Gastroesophageal sphincter (tissue), 4 donors: ENCODE measurements around the gene RAC2. TPM values are rescaled to one million over a fixed set of nuclear protein-coding genes. Genes with fewer than 3 reads are reported as not detected.

Source experiments
- ATAC-seq: fragments of 150-250 bp; one replicate; pipeline ENCODE4 v1.9.1; 2016; ENCODE audit warnings: mild to moderate bottlenecking, moderate library complexity
- H3K27ac ChIP-seq, 4 donors: fragments of 200-600 bp; sonication (generic) in 3 of 4; 1 replicate in 3 of 4; 2 replicates in 1 of 4; pipeline ENCODE4 v1.5.1; 2016 to 2019
- H3K27me3 ChIP-seq: fragments of 200-600 bp; sonication (generic); one replicate; pipeline ENCODE4 v1.5.1; 2019
- H3K36me3 ChIP-seq, 2 donors: fragments of 200-600 bp; sonication (generic); one replicate each; pipeline ENCODE4 v1.5.1; 2019; ENCODE audit warnings: control low read depth in 1 of 2
- H3K4me1 ChIP-seq, 3 donors: fragments of 200-600 bp; sonication (generic); 1 replicate in 2 of 3; 2 replicates in 1 of 3; pipeline ENCODE4 v1.5.1; 2016 to 2019; ENCODE audit warnings: control low read depth in 2 of 3
- H3K4me3 ChIP-seq, 2 donors: fragments of 200-600 bp; sonication (generic); one replicate each; pipeline ENCODE4 v1.5.1; 2019; ENCODE audit warnings: mild to moderate bottlenecking in 1 of 2, moderate library complexity in 1 of 2
- H3K9me3 ChIP-seq, 3 donors: fragments of 200-600 bp; sonication (generic); one replicate each; pipeline ENCODE4 v1.5.1; 2017 to 2019; ENCODE audit warnings: control low read depth in 2 of 3
- CTCF ChIP-seq, 4 experiments: fragments of 200-600 bp in 2 of 4; fragments of 450-650 bp in 2 of 4; sonication (generic) in 1 of 4; IDR thresholded peaks; one replicate each; pipeline ENCODE4 v1.5.1; 2017 to 2019; ENCODE audit warnings: antibody characterized with exemption in 4 of 4, mild to moderate bottlenecking in 2 of 4, moderate library complexity in 2 of 4
- EP300 ChIP-seq: sonication (generic); formaldehyde crosslinking; IDR thresholded peaks from one replicate; pipeline ENCODE4 v1.6.1; 2017; ENCODE audit warnings: antibody characterized with exemption, mild to moderate bottlenecking
- POLR2A ChIP-seq, 2 donors: fragments of 450-650 bp; IDR thresholded peaks; one replicate each; pipeline ENCODE4 v1.6.1; 2017; ENCODE audit warnings: antibody characterized with exemption in 2 of 2, mild to moderate bottlenecking in 2 of 2, moderate library complexity in 1 of 2
- POLR2AphosphoS5 ChIP-seq: sonication (generic); formaldehyde crosslinking; IDR thresholded peaks from one replicate; pipeline ENCODE4 v1.6.1; 2017; ENCODE audit warnings: antibody characterized with exemption
- WGBS, 2 donors: methylation state at CpG; one replicate each; pipeline ENCODE4 v1.1.5; 2018; ENCODE audit warnings: low coverage in 1 of 2; 5-methylcytosine and 5-hydroxymethylcytosine counted together
- total RNA-seq, 4 donors: library from RNA; depleted of rRNA; stranded (reverse); fragments of >200 nt; gene quantifications; one replicate each; pipeline ENCODE4 v1.1.0, GENCODE V29; 2016

The RAC2 gene
- total RNA-seq, 4 donors from 2014 or later = 2.0 to 11.3 (median 6.4) TPM

DNA sequence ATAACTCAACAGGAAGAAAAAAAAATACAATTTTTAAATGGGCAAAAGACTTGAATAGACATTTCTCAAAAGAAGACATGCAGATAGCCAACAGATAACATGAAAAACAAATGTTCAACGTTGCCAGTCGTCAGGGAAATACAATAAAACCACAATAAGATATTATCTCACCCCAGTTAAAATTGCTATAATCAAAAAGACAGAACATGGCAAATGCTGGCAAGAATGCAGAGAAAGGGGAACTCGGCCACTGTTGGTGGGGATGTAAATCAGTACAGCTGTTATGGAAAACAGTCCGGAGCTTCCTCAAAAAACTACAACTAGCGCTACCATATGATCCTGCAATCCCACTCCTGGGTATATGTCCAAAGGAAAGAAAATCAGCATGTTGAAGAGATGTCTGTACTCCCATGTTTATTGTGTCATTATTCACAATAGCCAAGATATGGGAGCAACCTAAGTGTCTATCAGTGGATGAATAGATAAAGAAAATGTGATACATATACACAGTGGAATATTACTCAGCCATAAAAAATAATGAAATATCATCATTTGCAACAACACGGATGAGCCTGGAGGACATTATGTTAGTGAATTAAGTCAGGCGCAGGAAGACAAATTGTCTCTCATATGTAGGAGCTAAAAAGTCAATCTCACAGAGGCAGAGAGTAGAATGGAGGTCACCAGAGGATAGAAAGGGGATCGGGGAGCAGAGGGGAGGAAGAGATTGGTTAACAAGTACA is 26.0 kb upstream of the RAC2 start:
- 69 to 77% methylated on average over 6 to 8 of the region's 8 CpGs for WGBS, 2 donors
- Histone ChIP-seq H3K36me3 (no peaks in the 10 kb centered on the region), H3K4me1 (peaks cover 0 to 10% (median 0%) of the 10 kb centered on the region in 3 donors), H3K27me3 (peaks cover 84% of the 10 kb centered on the region), H3K4me3 (no peak overlapping the region), H3K27ac (no peak overlapping the region), H3K9me3 (peaks cover 0 to 6% (median 0%) of the 10 kb centered on the region in 3 donors)
- TF ChIP-seq POLR2A (IDR thresholded peaks at IDR 0.05) (no peak), POLR2AphosphoS5 (no peak), EP300 (no peak), CTCF (IDR thresholded peaks at IDR 0.05) (no peak)
- no peak for ATAC-seq

- peaks cover 0 to 10% (median 0%) of the 10 kb centered on the region in 3 donors for H3K4me1 ChIP-seq
- 58 to 63% methylated on average over 4 to 5 of the region's 11 CpGs for WGBS, 2 donors
- peaks cover 0 to 4% of the 10 kb centered on the region in 2 donors for H3K36me3 ChIP-seq
- H3K27ac ChIP-seq = peak overlapping the region in 1 of 4 donors; percentile 31
- TF ChIP-seq POLR2AphosphoS5 = no peak
- TF ChIP-seq EP300 = no peak
- no peak for TF ChIP-seq CTCF (IDR thresholded peaks at IDR 0.05)
- TF ChIP-seq POLR2A (IDR thresholded peaks at IDR 0.05) = no peak
- no peak for ATAC-seq
- peaks cover 80% of the 10 kb centered on the region for H3K27me3 ChIP-seq
- no peak overlapping the region for H3K4me3 ChIP-seq
- peaks cover 0 to 23% (median 0%) of the 10 kb centered on the region in 3 donors for H3K9me3 ChIP-seq
These were observed 23.8 kb upstream of the RAC2 start for GRCh38 chr22:37267661-37268413.

GRCh38 chr22:37267135-37267587 is 23.1 kb upstream of the RAC2 start:
- Histone ChIP-seq H3K27me3 (peaks cover 80% of the 10 kb centered on the region), H3K4me1 (peaks cover 0 to 10% (median 0%) of the 10 kb centered on the region in 3 donors), H3K27ac (peak overlapping the region in 1 of 4 donors; percentile 31), H3K36me3 (peaks cover 0 to 4% of the 10 kb centered on the region in 2 donors), H3K9me3 (peaks cover 0 to 23% (median 0%) of the 10 kb centered on the region in 3 donors), H3K4me3 (peak overlapping the region in 1 of 2 donors; percentile 29)
- TF ChIP-seq CTCF (IDR thresholded peaks at IDR 0.05) = peak in 3 of 4 experiments; percentile 19 to 54 (median 31)
- TF ChIP-seq EP300 = no peak
- 9 to 19% methylated on average over 9 to 11 of the region's 22 CpGs for WGBS, 2 donors
- ATAC-seq = peak; percentile 25

- Histone ChIP-seq H3K4me3 (peak overlapping the region in 1 of 2 donors; percentile 29), H3K27ac (no peak overlapping the region), H3K4me1 (peaks cover 0 to 10% (median 0%) of the 10 kb centered on the region in 3 donors), H3K9me3 (peaks cover 0 to 23% (median 0%) of the 10 kb centered on the region in 3 donors), H3K36me3 (peaks cover 0 to 4% of the 10 kb centered on the region in 2 donors), H3K27me3 (peaks cover 80% of the 10 kb centered on the region)
- no peak for ATAC-seq
- WGBS, 2 donors = 37 to 48% methylated on average over 14 of the region's 18 CpGs
- TF ChIP-seq POLR2A (IDR thresholded peaks at IDR 0.05) (no peak), CTCF (IDR thresholded peaks at IDR 0.05) (no peak), EP300 (no peak), POLR2AphosphoS5 (no peak)
These were observed 22.6 kb upstream of the RAC2 start for GRCh38 chr22:37266581-37267134.
